HG03469 (cell line): ENCODE measurements around the gene ARL5A.
"Not testable (repeated sequence)": the region's sequence is repeated elsewhere in the genome, so short reads cannot be mapped to it uniquely, and the experiment has no call there.

ENCODE experiments used
- ATAC-seq: cut with Tn5 transposase; IDR thresholded peaks from one replicate; pipeline ENCODE4 v1.9.1; 2021; ENCODE audit warnings: mild to moderate bottlenecking, moderate library complexity, moderate number of reproducible peaks; ENCODE audit not compliant: unreplicated experiment

The ARL5A gene

DNA sequence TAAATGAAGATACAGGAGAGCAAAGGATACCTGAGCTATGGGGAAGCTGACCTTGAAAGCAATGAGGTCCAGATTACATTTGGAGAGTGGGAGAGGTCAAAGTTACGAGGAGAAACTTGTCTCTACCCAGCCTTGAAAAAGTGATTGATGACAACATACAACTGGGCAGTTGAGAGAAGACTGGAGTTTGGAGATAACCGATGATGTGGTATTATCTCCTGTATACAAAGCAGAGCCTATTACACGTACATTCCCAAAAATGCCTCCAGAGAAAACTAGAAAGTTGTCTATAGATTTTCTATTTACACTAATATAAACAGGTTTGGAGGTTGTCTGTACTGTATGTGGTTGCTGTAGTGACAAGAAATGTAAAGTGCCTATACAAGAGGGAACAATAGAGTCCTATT is 28.3 kb downstream of the ARL5A start:
- ATAC-seq: no peak

DNA sequence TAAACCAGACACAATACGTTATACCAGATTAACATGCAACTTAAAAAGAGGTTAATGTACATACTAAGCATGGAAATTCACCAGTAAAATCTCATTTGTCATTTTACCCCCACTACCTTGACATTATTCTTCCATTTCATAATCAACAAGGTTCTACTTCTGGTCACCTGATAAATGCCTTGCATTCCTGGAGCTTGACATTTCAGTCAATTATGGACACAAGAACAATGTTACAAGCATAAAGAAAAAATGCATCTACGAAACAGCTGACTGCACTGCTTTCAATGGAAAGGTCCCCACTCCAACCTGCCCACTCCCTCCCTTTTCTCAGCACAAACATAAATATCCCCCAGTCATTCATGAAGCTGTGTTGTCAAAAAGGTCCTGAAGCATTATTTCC is 31.4 kb downstream of the ARL5A start:
- ATAC-seq: no peak

DNA sequence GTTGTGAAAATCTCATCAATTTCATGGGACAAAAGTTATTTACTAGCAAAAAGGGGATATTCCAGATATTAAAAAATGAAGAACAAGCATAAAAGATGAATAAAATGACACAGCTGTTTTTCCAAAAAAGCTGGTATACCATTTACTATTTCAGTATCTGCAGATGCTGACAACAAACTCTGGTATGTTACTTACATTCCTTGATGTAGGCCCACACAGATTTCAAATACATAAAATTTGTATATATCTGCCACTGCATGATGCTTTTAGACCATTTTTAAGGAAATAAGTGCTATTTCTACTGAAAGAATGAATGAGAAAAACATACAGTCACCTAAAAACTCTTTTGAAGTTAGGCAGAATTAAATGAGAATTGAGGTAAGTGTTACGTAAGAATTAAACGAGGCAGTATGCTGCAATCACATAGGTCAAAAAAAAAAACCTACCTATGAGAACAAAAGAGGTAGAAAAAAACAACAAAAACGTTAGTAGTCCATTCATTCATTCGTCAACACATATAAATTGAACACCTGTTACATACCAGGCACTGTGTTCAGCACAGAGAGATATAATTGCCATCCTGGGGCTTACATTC is 32.5 kb downstream of the ARL5A start:
- ATAC-seq: no peak

DNA sequence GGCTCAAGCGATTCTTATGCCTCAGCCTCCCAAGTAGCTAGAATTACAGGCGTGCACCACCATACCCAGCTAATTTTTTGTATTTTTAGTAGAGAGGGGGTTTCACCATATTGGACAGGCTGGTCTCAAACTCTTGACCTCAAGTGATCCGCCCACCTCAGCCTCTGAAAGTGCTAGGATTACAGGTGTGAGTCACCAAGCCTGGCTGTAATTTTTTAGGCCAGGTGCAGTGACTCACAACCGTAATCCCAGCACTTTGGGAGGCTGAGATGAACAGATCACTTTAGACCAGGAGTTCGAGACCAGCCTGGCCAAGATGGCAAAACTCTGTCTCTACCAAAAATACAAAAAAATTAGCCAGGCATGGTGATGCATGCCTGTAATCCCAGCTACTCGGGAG is 33.8 kb downstream of the ARL5A start:
- not testable (repeated sequence) for ATAC-seq

DNA sequence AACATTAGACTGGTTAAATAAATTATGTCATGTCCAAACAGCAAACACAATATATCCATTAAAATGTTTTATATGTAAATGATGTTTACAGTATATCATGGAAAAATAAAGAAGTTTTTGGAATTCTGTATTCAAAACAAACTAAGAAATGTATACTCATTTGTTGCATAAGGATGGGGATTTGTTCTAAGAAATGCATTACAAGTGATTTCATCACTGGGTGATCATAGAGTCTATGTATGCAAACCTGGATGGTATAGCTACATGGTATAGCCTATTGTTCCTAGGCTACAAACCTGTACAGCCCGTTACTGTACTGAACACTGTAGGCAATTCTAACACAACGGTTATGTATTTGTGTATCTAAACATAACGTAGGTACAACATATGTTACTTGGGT is 35.1 kb downstream of the ARL5A start:
- no peak for ATAC-seq

DNA sequence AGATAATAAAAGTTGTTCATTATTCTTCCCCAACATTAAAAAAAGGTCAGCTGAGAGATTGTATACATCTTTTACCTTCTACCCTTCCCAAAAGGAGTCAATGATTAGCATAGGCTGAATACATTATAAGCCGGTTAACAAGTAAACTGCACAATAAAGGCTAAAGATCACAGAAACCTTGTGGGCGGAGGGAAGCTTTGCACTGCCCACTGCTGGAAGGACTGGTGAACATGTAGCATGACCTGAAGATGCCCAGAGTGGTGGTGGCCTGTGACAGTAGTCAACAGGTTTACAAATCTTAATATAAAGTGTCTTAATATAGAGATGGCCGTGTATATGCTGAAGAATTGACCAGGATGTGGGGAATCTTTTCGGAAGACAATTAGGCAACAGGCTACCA is 35.6 kb downstream of the ARL5A start:
- no peak for ATAC-seq

DNA sequence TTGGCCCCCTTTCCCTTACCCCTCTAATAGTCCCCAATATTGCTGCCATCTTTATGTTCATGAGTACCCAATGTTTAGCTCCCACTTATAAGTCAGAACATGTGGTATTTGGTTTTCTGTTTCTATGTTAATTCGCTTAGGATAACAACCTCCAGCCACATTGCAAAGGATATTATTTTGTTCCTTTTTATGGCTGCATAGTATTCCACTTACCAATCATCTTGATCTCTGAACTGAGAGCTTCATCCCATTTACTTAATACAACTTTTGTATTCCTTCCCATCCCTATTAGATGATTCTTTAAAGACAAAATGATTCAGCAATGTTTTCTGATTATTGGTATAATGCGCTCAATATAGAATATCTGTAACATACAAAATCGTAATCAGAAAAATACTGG is 36.7 kb downstream of the ARL5A start:
- ATAC-seq: no peak

DNA sequence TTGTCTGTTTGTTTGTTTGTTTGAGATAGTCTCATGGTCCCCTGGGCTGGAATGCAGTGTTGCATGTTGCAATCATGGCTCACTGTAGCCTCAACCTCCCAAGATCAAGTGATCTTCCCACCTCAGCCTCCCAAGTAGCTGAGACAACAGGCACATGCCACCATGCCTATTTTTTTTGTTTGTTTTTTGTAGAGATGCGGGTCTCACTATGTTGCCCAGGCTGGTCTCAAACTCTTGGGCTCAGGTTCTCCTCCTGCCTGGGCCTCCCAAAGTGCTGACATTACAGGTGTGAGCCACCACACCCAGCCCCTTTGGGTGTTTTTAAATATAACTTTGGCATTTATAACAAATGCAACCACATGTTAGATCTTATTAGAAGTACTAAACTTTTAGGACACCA is 37.5 kb downstream of the ARL5A start:
- no peak for ATAC-seq

DNA sequence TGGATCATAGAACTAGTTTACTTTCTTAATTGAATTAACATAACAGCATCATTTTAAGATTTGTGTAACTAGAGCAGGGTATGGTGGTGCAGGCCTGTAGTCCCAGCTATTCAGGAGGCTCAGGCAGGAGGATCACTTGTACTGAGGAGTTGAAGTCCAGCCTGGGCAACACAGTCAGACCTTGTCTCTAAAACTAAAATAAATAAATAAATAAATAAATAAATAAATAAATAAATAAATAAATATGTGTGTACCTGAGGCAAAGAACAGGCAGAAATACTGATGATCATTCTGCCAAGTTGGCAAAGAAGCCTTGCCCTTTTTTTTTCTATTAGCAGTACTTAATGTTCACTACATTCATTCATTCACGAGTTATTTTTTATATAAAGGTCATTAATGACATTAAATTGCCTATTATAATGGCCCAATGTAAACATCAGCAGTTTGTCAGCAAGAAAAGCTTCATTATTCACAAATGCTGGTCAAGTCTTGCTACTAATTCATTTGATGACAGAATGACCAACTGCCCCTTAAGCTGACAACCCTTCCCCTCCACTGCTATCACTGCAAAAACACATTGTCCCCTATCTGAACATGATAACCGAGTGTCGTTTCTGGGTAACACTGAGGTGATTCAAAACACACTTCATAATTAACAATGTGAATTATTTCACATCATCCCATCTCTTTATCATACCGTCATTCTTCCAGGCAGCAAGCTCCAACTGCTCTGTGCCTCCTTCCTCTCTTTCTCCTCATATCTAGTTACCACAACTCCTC is 39.0 kb downstream of the ARL5A start:
- no peak for ATAC-seq

DNA sequence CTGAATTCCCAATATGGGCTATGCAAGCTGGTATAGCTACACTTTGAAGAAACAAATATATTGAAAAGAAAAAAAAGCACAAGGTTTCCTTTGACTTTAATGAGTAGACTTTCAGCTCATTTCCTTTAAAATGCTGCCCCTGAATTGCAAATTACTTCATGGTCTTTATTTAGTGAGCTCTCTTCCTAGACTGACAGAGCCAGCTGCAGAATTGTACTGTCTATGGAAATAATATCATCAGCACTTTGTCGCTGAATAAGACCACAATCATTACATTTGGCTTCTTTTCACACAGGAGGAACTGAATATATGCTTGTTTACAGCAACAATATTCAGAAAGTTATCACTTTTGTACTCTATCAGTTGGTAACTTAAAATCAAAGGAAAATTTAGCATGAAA is 41.7 kb downstream of the ARL5A start:
- no peak for ATAC-seq

DNA sequence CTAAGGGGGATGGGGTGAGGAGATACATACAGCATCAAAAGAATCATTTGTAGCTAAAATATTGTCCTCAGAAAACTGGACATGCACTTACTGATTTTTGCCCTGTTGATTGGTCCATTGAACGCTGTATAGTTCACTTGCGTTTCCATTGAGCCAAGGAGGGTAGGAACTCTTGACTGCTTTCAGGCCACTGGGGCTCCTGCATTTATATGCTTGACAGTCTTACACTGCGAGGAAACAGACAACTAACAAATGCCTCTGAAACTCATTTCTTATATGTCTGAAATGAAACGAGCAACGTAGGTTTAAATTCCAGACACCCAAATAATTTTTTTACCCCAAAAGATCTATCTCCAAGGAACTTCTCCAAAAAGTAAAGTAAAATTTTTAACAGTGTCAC is 42.1 kb downstream of the ARL5A start:
- no peak for ATAC-seq

DNA sequence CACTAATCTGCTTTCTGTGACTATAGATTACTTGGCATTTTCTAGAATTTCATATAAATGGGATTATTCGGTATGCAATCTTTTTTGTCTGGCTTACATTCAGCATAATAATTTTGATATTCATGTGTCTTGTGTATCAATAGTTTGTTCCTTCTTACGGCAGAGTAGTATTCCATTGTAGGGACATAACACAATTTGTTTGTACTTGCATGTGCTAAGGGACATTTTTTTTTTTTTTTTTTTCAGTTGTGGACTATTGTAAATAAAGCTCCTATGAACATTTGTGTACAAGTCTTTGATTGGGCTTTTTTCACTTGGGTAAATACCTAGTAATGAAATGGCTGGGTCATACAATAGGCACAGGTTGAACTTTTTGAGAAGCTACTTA is 45.1 kb downstream of the ARL5A start:
- ATAC-seq: no peak

DNA sequence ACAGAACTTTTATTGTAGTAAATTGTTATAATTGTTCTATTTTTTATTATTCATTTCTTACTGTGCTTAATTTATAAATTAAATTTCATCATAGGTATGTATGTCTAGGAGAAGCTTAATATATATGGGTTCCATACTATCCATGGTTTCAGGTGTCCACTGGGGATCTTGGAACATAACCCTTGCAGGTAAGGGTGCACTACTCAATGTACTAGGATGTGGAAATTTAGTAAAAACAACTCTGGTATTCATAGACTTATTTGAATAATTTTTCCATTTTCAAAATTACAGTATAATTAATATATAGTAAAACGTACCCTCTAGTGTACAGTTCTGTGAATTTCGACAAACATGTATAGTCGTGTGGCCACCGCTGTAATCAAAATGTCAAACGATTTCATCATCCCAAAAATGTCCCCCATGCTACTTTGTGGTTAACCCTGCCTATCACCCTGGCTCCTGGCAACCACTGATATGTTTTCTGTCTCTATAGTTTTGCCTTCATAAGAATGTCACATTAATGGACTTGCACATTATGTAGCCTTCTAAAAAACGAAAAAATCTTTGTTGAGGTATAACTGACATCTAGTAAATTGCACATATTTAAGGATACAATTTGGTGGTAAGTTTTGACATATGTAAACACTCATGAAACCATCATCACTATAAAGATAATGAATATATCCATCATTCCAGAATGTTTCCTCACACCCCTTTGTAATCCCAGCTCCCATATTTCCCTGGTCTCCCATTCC is 45.7 kb downstream of the ARL5A start:
- no peak for ATAC-seq

DNA sequence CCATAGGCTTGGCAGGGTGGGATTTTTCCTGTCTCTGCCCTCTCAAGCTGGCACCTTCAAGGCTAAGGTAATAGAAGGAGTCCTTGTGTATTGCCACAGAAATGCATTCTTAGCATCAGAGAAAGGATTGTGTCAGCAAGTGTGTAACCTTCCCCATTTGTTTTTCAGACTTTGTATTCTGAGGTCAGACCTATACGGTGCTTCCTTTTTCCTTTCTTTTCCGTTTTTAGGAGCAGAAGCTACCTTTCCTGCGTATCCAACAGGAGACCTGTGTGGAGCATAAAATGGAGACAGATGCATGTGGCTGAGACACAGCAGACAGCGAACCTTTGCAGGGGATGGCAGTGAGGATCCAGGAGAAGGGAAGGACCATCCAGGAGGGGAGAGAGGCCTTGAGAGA is 46.6 kb downstream of the ARL5A start:
- no peak for ATAC-seq

DNA sequence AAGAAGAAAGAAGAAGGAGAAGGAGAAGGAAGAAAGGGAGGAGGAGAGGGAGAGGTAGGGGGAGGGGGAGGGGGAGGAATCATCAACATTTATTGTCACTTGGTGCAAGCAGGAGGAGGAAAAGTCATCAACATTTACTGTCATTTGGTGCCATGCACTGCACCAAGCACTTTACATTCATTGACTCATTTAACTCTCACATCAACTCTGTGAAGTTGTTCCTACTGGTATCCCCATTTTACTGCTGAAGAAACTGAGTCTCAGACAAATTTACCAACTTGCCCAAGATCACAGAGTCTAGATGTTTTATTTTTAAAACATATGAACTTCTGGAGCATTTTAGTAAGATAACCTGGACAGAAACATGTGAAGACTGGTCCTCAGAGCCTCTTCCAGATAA is 47.3 kb downstream of the ARL5A start:
- no peak for ATAC-seq

DNA sequence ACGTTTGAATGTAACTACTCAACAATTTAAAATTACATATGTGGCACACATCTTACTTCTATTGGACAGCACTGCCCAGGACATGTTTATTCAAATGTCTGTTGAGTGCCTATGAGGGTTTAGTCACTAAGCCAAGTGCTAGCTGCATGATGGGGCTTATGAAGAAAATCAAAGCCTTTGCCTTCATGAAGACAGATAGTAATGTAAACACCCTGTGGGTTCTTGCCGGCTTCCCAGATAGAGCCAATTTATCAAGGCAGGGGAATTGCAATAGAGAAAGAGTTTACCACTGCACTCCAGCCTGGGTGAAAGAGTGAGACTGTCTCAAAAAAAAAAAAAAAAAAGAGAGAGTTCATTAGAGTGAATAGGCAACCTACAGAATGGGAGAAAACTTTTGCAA is 50.3 kb downstream of the ARL5A start:
- ATAC-seq: no peak

DNA sequence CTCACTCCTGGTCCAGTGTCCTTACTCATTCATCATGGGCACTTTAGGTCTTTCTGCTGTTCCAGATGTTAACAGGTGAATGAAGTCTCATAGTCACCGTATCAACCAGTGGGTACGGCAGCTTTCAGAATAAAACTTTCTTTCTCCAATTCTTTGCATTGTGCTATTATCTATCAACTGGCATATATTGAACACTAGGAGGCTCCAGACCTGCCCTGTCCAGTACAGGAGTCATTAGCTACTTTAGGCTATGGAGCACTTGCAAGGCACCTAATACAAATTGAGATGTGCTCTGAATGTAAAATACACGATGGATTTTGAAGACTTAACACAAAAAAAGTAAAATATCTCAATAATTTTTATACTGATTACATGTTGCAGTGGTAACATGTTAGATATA is 50.7 kb downstream of the ARL5A start:
- no peak for ATAC-seq

DNA sequence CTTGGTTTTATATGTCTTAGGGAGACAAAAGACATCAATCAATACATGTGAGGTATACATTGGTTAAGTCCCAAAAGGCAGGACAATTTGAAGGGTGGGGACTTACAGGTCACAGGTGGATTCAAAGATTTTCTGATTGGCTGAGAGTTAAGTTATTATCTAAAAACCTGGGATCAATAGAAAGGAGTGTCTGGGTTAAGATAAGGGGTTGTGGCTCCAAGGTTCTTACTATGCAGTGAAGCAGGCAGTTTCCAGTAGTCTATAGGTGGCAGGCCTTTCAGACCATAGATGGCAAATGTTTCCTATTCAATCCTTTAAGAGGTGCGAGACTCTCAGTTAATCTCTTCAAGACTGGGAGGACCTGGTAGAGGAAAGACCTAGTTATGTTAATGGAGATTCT is 51.9 kb downstream of the ARL5A start:
- no peak for ATAC-seq

DNA sequence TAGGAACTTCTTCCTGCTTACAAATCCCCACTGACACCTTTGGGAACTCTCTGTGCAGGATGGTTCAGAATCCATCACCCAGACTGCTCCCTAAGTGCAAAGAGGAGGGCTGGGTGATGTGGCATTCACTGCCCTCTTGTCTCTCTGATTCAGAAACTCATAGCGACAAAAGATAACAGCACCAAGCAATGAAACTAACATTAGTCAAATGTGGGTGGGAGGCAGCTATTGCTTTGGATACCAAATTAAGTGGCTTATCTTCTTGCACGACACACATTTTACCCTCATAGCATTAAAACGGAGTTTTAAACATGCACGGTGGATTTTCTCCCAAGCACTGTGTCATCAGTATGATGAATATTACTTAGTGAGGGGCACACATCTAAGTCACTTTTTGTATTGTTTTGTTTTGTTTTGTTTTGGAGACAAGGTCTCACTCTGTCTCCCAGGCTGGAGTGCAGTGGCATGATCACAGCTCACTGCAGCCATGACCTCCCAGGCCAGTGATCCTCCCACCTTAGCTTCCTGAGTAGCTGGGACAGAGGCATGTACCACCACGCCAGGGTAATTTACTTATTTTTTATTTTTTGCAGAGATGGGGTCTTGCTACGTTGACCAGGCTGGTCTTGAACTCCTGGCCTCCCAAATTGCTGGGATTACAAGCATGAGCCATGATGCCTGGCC is 53.0 kb downstream of the ARL5A start:
- no peak for ATAC-seq

DNA sequence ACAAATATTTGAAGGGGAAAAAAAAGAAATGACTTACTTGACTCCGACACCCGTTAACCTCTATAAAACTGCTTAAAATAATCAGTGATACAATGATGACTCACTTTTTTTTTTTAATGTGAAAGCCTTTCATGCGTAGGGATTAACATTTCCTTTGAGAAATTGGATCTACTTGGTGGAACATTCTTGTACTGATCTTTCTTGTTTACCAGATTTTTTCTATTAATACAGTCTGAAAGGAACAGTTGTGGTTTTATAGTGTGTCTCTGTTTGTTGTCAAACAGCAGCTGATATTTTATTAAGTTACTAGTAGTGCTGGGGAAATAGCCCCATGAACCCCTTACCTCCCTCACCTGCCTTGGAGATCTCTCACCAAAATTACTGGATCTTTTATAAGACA is 53.7 kb downstream of the ARL5A start:
- ATAC-seq: no peak

DNA sequence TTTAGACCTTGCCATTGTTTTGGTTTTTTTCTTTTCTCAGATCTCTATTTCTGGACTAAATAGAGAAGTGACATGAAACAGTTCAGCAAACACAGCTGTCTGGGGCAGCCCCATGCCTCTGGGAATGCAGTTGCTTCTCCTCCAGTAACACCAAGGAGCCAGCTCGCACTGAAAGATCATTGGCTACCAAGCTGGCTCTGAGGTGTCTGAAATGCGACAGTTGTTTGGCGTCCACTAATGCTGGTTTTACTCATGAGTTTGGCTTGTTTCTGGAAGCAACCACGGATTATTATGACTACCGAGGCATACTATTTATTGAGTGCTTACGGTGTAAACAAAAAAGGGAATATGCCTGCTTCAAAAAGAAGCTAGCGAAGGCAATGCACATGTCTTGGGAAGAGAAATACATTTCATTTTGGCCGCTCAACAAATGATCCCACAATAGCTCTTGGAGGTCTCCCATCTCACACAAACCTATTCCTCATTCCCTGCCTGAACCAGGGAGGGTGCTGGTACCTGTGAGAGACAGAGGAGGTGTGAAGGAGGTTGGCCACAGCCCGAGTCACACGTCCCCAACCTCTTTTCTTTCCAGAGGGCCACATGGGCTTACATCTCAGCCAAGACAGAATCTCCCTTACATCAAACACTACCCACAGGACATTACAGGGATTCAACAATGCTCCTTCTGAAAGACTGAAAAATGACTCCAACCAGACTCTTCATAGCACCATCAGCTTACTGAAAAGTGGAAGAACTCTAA is 56.4 kb downstream of the ARL5A start:
- peak; percentile 90 for ATAC-seq
